GM13976 (cell line): Measurements from ENCODE around the gene D2HGDH.
"Not testable (repeated sequence)": the region's sequence is repeated elsewhere in the genome, so short reads cannot be mapped to it uniquely, and the experiment has no call there.

Experiments
- DNase-seq: peaks from one replicate; pipeline ENCODE4 v3.0.0; 2012; ENCODE audit warnings: low spot score
- in situ Hi-C: fragments of 300-500 bp; cut with MboI; formaldehyde crosslinking; loops from one replicate; pipeline ENCODE4 v1.12.0; 2022; ENCODE audit warnings: low sequenced_read_pairs, mixed read lengths, inconsistent platforms; ENCODE audit not compliant: unreplicated experiment
- TF ChIP-seq, protein P1 (sequence below): IDR thresholded peaks from 2 replicates; pipeline ENCODE4 v1.5.1; 2012; ENCODE audit warnings: borderline replicate concordance, mild to moderate bottlenecking; ENCODE audit not compliant: insufficient read depth; ENCODE audit errors: extremely low read depth, missing control alignments, control extremely low read depth

D2HGDH gene

DNA sequence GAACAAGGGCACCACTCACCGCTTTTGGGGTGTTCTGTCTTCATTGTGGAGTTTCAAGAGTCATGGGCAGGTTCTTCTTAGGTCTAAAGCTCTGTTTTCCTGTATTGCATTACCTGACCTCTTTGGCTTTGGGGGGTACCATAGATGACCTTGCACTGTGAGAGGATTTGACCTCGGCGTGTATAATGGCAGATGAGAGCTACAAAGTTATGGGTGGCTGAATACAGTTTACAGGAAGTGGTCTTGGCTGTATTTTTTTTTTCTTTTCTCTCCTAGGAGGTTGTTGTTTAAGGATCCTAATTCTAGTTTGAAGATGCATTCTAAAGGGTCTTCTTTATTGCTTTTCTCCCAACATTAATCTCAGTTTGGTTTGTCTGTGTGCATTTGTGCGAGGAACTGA is 53.7 kb downstream of the D2HGDH start:
- in situ Hi-C loops, result no loop called here
- no peak for DNase-seq
- TF ChIP-seq, protein P1, sequence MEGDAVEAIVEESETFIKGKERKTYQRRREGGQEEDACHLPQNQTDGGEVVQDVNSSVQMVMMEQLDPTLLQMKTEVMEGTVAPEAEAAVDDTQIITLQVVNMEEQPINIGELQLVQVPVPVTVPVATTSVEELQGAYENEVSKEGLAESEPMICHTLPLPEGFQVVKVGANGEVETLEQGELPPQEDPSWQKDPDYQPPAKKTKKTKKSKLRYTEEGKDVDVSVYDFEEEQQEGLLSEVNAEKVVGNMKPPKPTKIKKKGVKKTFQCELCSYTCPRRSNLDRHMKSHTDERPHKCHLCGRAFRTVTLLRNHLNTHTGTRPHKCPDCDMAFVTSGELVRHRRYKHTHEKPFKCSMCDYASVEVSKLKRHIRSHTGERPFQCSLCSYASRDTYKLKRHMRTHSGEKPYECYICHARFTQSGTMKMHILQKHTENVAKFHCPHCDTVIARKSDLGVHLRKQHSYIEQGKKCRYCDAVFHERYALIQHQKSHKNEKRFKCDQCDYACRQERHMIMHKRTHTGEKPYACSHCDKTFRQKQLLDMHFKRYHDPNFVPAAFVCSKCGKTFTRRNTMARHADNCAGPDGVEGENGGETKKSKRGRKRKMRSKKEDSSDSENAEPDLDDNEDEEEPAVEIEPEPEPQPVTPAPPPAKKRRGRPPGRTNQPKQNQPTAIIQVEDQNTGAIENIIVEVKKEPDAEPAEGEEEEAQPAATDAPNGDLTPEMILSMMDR, result no peak

DNA sequence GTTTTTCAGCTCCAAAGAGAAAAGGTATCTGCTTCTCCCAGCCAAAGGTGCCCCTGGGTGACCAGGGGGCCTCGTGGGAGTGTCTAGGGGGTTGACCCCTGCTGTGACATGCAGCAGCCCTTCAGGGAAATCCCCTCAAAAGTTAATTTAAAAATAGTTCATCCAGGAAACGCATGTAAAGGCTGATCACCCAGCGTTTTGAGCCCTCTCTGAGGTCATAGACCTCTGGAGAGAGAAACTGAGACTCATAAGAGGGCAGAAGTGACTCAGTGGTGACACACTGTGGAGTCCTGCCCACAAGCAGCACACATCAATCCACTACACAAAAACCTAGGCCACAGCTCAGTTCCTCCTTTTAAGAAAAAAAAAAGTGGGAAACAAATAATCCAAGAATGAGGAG is 54.1 kb downstream of the D2HGDH start:
- TF ChIP-seq, protein P1, result no peak
- DNase-seq, result peak; percentile 36
- in situ Hi-C loops, result no loop called here

DNA sequence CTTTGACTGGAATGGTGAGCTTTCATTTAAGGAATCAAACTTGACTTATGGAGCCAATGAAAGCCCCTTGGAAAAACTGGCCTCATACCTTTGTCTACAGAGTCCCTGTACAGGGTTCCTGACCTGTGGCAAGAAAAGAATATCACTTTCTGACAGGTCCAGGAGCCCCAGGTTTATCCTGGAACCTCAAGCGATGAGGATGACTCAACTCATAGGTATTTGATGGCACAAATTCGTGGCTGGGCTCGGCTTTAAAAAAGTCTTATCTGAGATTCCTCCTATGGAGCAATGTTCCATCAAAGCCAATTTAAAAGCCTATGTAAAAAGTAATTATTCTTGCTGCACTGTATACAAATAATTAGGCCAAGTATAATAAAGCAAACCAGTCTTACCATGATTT is 57.0 kb downstream of the D2HGDH start:
- in situ Hi-C loops, DNase-seq: not testable (repeated sequence)

DNA sequence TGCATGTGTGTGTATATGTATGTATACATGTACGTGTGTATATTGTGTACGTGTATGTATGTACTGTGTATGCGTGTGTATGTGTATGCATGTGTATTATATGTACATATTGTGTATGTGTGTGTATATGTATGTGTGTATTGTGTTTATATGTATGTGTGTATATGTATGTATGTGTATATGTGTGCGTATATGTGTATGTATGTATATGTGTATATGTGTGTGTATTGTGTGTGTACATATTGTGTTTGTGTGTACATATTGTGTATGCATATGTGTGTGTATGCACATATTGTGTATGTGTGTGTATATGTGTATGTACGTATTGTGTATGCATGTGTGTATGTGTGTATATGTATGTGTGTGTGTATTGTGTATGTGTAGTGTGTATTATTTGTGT is 59.0 kb downstream of the D2HGDH start:
- in situ Hi-C loops, result no loop called here
- TF ChIP-seq, protein P1, result no peak
- DNase-seq, result no peak

GRCh38 chr2:241794250-241794823 is 59.9 kb downstream of the D2HGDH start:
- in situ Hi-C loops, result no loop called here
- TF ChIP-seq, protein P1, result no peak
- DNase-seq, result peak; percentile 13

- in situ Hi-C loops, result no loop called here
- TF ChIP-seq, protein P1, result no peak
- DNase-seq, result peak; percentile 13
Observed at GRCh38 chr2:241795021-241795999, 60.9 kb downstream of the D2HGDH start.

- peak; percentile 22 for DNase-seq
- TF ChIP-seq, protein P1, result no peak
- in situ Hi-C loops, result no loop called here
Observed at GRCh38 chr2:241796209-241796608, 61.8 kb downstream of the D2HGDH start.
